ENCODE results near the gene SF3B3. TPM values are rescaled to one million over a fixed set of nuclear protein-coding genes. Genes with fewer than 3 reads are reported as not detected.

SF3B3 gene
- total and polyA plus RNA-seq, 2 donors (not counting 1 experiment from before 2014, with no cell fraction given), result 89.2 to 107 TPM

- Histone ChIP-seq H2AFZ (ENCODE audit: low read length) (no peak overlapping the region), H3K36me3 (ENCODE audit: control insufficient read depth, insufficient read depth, low read length) (peaks cover 31% of the 10 kb centered on the region), H3K27me3 (ENCODE audit: control insufficient read depth, insufficient read depth, low read length) (no peaks in the 10 kb centered on the region), H3K4me2 (ENCODE audit: extremely low read depth, insufficient read depth, low read length) (no peak overlapping the region), H3K4me1 (ENCODE audit: control insufficient read depth, extremely low read depth, insufficient read depth, low read length) (peaks cover 14% of the 10 kb centered on the region), H3K9me3 (ENCODE audit: control insufficient read depth, insufficient read depth, low read depth, low read length) (no peaks in the 10 kb centered on the region), H3K27ac (ENCODE audit: insufficient read depth, low read length) (peak overlapping the region; percentile 56), H3K9ac (ENCODE audit: insufficient read depth, low read length) (no peak overlapping the region), H4K20me1 (ENCODE audit: control insufficient read depth, extremely low read depth, insufficient read depth, low read length) (no peaks in the 10 kb centered on the region), H3K4me3 (replicated peaks in 1 of 4; ENCODE audit: control extremely low read depth in 1 of 4, insufficient read depth in 1 of 4, low read depth in 3 of 4, low read length in 4 of 4) (no peak overlapping the region), H3K79me2 (ENCODE audit: control insufficient read depth, insufficient read depth, low read length) (peaks cover 39% of the 10 kb centered on the region)
- DNase-seq (ENCODE audit: low read depth in 2 of 2), result peak in 1 of 2 donors; percentile 38
- TF ChIP-seq EZH2 (IDR thresholded peaks at IDR 0.05; ENCODE audit: low read length, missing control alignments), result no peak
- no peak for TF ChIP-seq CTCF (conservative IDR thresholded peaks at IDR 0.05 in 1 of 2, IDR thresholded peaks at IDR 0.05 in 1 of 2; ENCODE audit: low read depth in 1 of 2, low read length in 2 of 2)
Measured at GRCh38 chr16:70552675-70553074, 29.1 kb downstream of the SF3B3 start.

GRCh38 chr16:70553645-70554044, 30.0 kb downstream of the SF3B3 start:
- Histone ChIP-seq H4K20me1 (ENCODE audit: control insufficient read depth, extremely low read depth, insufficient read depth, low read length) (no peaks in the 10 kb centered on the region), H3K27me3 (ENCODE audit: control insufficient read depth, insufficient read depth, low read length) (no peaks in the 10 kb centered on the region), H3K27ac (ENCODE audit: insufficient read depth, low read length) (peak overlapping the region; percentile 56), H3K4me2 (ENCODE audit: extremely low read depth, insufficient read depth, low read length) (peak overlapping the region; percentile 56), H3K79me2 (ENCODE audit: control insufficient read depth, insufficient read depth, low read length) (peaks cover 31% of the 10 kb centered on the region), H3K9me3 (ENCODE audit: control insufficient read depth, insufficient read depth, low read depth, low read length) (no peaks in the 10 kb centered on the region), H3K4me3 (replicated peaks in 1 of 4; ENCODE audit: control extremely low read depth in 1 of 4, insufficient read depth in 1 of 4, low read depth in 3 of 4, low read length in 4 of 4) (no peak overlapping the region), H3K9ac (ENCODE audit: insufficient read depth, low read length) (no peak overlapping the region), H2AFZ (ENCODE audit: low read length) (no peak overlapping the region), H3K36me3 (ENCODE audit: control insufficient read depth, insufficient read depth, low read length) (peaks cover 24% of the 10 kb centered on the region), H3K4me1 (ENCODE audit: control insufficient read depth, extremely low read depth, insufficient read depth, low read length) (peaks cover 14% of the 10 kb centered on the region)
- DNase-seq (ENCODE audit: low read depth in 2 of 2), result peak; percentile 78 to 95
- TF ChIP-seq CTCF (conservative IDR thresholded peaks at IDR 0.05 in 1 of 2, IDR thresholded peaks at IDR 0.05 in 1 of 2; ENCODE audit: low read depth in 1 of 2, low read length in 2 of 2) (no peak), EZH2 (IDR thresholded peaks at IDR 0.05; ENCODE audit: low read length, missing control alignments) (no peak)

GRCh38 chr16:70556063-70556462, 32.4 kb downstream of the SF3B3 start:
- no peak for DNase-seq (ENCODE audit: low read depth in 2 of 2)
- no peak for TF ChIP-seq EZH2 (IDR thresholded peaks at IDR 0.05; ENCODE audit: low read length, missing control alignments)
- TF ChIP-seq CTCF (conservative IDR thresholded peaks at IDR 0.05 in 1 of 2, IDR thresholded peaks at IDR 0.05 in 1 of 2; ENCODE audit: low read depth in 1 of 2, low read length in 2 of 2), result no peak
- H3K27ac ChIP-seq (ENCODE audit: insufficient read depth, low read length), result no peak overlapping the region
- H3K9ac ChIP-seq (ENCODE audit: insufficient read depth, low read length), result no peak overlapping the region
- no peak overlapping the region for H2AFZ ChIP-seq (ENCODE audit: low read length)
- no peak overlapping the region for H3K4me3 ChIP-seq (replicated peaks in 1 of 4; ENCODE audit: control extremely low read depth in 1 of 4, insufficient read depth in 1 of 4, low read depth in 3 of 4, low read length in 4 of 4)
- no peak overlapping the region for H3K4me2 ChIP-seq (ENCODE audit: extremely low read depth, insufficient read depth, low read length)
- peaks cover 20% of the 10 kb centered on the region for H3K36me3 ChIP-seq (ENCODE audit: control insufficient read depth, insufficient read depth, low read length)
- H3K27me3 ChIP-seq (ENCODE audit: control insufficient read depth, insufficient read depth, low read length), result no peaks in the 10 kb centered on the region
- H3K4me1 ChIP-seq (ENCODE audit: control insufficient read depth, extremely low read depth, insufficient read depth, low read length), result peaks cover 13% of the 10 kb centered on the region
- no peaks in the 10 kb centered on the region for H3K9me3 ChIP-seq (ENCODE audit: control insufficient read depth, insufficient read depth, low read depth, low read length)
- no peaks in the 10 kb centered on the region for H4K20me1 ChIP-seq (ENCODE audit: control insufficient read depth, extremely low read depth, insufficient read depth, low read length)
- H3K79me2 ChIP-seq (ENCODE audit: control insufficient read depth, insufficient read depth, low read length), result peaks cover 14% of the 10 kb centered on the region
